HFF-Myc (cell line): ENCODE results near the gene OLFML1.

Experiments
- DNase-seq: peaks from one replicate; pipeline ENCODE4 v3.0.0-alpha.2; 2011; ENCODE audit warnings: low read depth; ENCODE audit errors: extremely low read depth
- H3K4me3 ChIP-seq: replicated peaks from 2 replicates; pipeline ENCODE4 v1.5.1; 2011; ENCODE audit warnings: low read depth, mild to moderate bottlenecking, control low read depth, low read length
- TF ChIP-seq, protein P1 (sequence below): IDR thresholded peaks from 2 replicates; pipeline ENCODE4 v1.5.1; 2012; ENCODE audit warnings: mild to moderate bottlenecking, low read depth, low read length, control low read depth; ENCODE audit errors: missing control alignments

OLFML1 gene

DNA sequence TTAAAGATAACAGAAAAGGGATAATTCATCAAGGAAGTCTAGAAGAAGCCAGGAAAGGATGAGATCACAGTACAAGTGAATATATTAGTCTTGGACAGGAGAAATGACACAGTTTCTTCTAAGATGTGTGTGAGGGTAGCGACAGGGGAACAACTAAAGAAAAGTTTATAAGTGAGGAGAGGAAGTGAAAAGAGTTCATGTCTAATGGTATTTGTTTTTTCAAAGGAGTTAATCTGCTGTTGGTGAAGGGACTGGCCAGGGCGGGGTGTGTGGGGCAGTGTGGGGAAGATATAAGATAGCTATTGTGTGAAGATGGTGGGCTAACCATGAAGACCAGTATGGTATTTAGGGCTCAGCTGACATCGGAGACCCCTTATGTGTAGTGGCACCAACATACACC is 20.9 kb downstream of the OLFML1 start:
- no peak for DNase-seq
- TF ChIP-seq, protein P1, sequence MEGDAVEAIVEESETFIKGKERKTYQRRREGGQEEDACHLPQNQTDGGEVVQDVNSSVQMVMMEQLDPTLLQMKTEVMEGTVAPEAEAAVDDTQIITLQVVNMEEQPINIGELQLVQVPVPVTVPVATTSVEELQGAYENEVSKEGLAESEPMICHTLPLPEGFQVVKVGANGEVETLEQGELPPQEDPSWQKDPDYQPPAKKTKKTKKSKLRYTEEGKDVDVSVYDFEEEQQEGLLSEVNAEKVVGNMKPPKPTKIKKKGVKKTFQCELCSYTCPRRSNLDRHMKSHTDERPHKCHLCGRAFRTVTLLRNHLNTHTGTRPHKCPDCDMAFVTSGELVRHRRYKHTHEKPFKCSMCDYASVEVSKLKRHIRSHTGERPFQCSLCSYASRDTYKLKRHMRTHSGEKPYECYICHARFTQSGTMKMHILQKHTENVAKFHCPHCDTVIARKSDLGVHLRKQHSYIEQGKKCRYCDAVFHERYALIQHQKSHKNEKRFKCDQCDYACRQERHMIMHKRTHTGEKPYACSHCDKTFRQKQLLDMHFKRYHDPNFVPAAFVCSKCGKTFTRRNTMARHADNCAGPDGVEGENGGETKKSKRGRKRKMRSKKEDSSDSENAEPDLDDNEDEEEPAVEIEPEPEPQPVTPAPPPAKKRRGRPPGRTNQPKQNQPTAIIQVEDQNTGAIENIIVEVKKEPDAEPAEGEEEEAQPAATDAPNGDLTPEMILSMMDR, result no peak
- no peak overlapping the region for H3K4me3 ChIP-seq

DNA sequence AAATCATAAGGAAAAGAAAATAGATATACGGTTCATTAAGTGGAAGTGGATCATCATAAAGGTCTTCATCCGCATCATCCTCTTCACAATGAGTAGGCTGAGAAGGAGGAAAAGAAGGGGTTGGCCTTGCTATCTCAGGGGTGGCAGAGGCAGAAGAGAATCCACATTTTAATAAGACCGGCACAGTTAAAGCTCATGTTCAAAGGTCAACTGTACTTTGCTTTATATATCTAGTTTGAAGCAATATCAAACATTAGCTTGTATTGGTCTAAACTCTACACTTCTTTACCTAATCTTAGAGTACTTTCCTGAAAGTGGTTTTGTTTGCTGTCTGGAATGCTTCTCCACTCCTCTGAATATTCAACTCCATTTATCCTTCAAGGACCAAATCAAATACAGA is 22.8 kb downstream of the OLFML1 start:
- H3K4me3 ChIP-seq, result no peak overlapping the region
- TF ChIP-seq, protein P1, result no peak
- DNase-seq, result no peak

DNA sequence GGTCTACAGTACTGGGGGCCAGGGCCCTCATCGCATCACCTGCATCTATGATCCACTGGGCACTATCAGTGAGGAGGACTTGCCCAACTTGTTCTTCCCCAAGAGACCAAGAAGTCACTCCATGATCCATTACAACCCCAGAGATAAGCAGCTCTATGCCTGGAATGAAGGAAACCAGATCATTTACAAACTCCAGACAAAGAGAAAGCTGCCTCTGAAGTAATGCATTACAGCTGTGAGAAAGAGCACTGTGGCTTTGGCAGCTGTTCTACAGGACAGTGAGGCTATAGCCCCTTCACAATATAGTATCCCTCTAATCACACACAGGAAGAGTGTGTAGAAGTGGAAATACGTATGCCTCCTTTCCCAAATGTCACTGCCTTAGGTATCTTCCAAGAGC is 24.7 kb downstream of the OLFML1 start:
- TF ChIP-seq, protein P1, result no peak
- H3K4me3 ChIP-seq, result no peak overlapping the region

DNA sequence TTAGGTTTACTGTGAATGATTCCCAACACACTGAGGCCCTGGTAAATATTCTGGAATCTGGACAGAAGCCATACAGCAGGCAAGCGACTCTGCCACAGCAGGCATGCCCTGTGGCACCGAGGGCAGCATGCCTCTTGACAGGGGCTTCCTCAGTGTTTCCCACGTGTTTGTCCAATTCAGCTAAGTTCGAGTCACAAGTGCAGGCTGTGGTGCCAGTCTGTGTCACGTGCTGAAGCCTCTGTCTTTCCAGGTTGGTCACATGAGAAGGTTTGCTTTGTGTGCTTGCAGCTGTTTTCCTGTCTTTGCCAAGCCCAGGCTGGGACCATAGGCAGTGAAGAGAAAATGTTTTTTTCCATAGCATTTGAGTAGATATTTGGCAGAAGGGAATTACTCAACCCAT is 26.1 kb downstream of the OLFML1 start:
- TF ChIP-seq, protein P1, result no peak
- no peak overlapping the region for H3K4me3 ChIP-seq
- DNase-seq, result no peak

More for the DNA sequence above, 24.7 kb downstream of the OLFML1 start:
- no peak for DNase-seq

DNA sequence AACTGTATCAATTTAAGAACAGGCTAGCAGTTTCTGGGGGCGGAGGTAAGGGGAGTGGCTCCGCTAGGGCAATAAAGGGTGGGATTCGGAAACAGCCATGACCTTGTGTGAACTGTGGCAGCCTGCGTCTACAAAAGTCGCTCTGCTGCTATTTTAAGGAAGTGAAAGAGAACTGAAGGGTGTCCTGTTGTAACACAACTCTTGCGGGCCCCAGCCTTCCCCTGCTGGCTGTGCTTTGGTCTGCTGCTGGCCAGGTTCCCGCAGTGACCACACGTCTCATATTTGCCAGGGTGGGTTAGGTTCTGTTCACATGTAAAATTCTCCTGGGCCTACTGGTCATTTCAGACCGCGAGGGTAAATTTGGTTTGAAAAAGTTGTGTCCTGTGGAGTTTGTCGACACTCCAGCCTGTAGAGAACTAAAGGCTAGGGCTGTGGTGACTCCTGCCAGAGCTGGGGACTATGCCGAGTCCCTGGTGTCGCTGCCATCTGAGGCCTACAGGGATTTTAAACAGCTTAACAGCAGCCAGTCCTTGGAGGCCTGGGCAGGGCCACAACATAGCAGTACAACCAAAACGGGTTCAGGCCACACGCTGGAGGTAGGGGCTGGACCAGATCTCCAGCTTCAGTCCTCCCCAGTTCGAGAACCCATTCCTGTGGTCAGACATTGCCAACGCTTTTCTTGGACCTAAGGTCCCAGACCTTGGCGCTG is 27.4 kb downstream of the OLFML1 start:
- peak overlapping the region; percentile 52 for H3K4me3 ChIP-seq
- TF ChIP-seq, protein P1, result no peak
- no peak for DNase-seq

DNA sequence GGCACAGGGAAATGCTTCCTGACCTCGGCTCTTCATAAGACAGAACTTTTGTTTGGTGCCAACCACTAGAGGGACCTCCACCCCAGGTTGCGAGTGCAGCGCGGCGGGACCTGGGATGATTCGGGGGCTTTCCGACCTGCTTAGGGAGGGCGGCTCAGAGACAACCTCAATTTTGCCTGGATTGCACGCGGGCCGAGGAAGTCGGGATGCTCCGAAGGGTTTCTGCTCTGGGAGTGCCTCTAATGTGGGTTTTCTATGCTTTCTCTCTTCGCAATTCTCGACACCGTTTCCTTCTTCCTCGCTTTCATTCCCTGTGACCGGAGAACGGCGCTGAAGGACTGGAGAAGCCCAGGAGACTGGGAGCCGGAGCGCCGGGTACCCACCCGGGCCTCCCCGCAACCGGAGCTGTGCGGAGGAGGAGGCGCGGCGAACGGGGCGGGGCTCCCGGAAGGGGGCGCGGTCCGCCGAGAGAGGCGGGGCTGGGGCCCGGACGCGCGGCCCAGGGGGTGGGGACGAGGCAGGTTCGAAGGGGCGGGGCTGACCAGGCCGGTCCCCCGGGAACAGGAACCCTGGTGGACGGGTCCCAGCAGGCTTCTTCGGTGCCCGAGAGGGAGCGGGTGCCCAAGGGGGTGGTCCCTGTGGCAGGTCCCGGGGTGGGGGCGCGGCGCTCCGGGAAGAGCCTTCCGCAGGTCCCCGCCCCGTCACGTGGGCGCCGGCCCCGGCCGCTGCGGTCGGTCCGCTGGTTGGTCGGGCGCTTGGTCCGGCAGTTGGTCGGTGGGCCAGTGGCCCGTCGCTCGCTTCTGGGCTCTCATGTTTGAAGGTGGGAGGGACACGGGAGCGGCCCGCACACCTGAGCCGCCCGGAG is 28.2 kb downstream of the OLFML1 start, which contains the start of gene PPFIBP2:
Gene PPFIBP2, plus strand, starts transcription at position 766 of the 865 bp plus-strand sequence. CDS start 35,477 bp downstream, outside the sequence.
- peak within 1 kb of the TSS; percentile 52 for H3K4me3 ChIP-seq
- TF ChIP-seq, protein P1, result peak; percentile 75

More for the DNA sequence above, 28.2 kb downstream of the OLFML1 start, which contains the start of gene PPFIBP2:
- DNase-seq, result peak; percentile 21
